ENCODE data around the gene RNF32. TPM values are rescaled to one million over a fixed set of nuclear protein-coding genes. Genes with fewer than 3 reads are reported as not detected.

Gene RNF32
- total RNA-seq, 1 experiment from 2014 or later = 1.3 TPM

DNA sequence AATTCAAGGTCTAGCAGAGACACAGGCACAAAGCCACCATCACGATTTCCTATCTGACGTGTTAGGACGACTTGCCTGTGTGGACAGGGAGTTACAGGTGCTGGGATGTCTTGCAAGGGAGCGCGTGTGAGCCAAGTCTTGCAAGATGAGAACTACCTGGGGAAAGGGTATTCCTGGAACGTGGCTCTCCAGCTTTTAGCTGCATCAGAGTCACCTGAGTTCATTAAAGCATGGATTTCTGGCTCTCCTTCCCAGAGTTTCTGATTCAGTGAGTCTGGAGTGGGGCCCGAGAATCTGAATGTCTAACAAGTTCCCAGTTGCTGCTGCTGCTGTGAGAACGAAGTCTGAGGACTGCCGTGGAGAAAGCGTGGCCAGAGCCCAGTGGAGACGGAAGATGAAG lies 30.0 kb upstream of the RNF32 start:
- H3K27ac ChIP-seq (ENCODE audit: low read length) = no peak overlapping the region
- H3K9me2 ChIP-seq (replicated peaks; ENCODE audit: insufficient read depth, low read length) = no peaks in the 10 kb centered on the region
- no peaks in the 10 kb centered on the region for H3K9me3 ChIP-seq (ENCODE audit: low read length)
- no peaks in the 10 kb centered on the region for H4K20me1 ChIP-seq (ENCODE audit: insufficient read depth, low read depth, low read length)
- no peak overlapping the region for H3K4me3 ChIP-seq (ENCODE audit: low read length)
- H3K36me3 ChIP-seq (ENCODE audit: insufficient read depth, low read length) = no peaks in the 10 kb centered on the region
- no peak overlapping the region for H3K4me2 ChIP-seq (ENCODE audit: low read depth, low read length, poor library complexity, severe bottlenecking)
- no peak overlapping the region for H2AFZ ChIP-seq (ENCODE audit: low read length)
- no peaks in the 10 kb centered on the region for H3K4me1 ChIP-seq (ENCODE audit: low read length)
- no peaks in the 10 kb centered on the region for H3K79me2 ChIP-seq (ENCODE audit: low read length)
- DNase-seq = no peak
- no peak overlapping the region for H3K9ac ChIP-seq (ENCODE audit: low read length)
- H3K27me3 ChIP-seq (ENCODE audit: low read length) = no peaks in the 10 kb centered on the region

DNA sequence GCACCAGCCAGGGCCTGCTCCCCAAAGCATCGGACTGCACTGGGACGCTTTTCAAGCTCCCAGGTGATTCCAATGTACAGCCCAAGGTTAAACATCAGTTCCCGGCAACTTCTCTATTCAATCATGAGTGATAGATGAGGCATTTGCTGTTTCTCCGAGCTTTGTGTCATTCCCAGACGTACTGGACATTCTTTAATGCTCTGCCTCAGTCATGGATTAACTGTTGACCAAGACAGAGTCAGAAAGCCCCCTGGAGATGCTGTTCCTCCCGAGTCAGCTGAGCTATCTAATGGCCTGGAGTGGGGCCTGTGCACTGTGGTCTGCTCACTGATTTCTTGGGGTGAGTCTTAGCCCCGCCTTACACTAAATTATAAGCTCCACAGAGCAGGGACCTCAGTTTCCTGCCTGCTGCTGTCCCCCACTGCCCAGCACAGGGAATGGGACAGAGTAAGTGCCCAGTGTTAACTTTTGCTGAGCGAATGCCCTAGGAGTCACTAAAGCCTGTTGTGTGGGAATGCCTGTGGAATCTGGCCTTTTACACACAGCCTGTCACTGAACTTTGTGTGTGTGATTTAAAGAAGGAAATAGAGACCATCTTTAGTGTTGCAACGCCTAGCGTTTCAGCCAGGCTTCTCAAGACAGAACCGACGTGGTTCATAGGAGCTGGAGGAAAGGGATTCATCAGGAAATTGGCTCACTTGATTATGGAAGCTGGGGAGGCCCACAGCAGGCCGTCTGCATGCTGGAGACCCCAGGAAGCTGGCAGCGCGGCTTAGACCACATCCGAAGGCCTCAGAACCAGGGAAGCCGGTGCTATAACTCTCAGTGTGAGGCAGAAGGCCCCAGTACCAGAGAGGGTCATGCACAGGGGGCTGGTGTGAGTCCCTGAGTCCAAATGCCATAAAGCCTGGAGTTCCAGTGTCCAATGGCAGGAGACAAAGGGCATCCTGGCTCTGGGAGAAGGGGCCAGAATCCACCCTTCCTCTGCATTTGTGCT lies 29.3 kb upstream of the RNF32 start:
- H3K4me1 ChIP-seq (ENCODE audit: low read length) = no peaks in the 10 kb centered on the region
- DNase-seq = no peak
- H3K4me2 ChIP-seq (ENCODE audit: low read depth, low read length, poor library complexity, severe bottlenecking) = no peak overlapping the region
- no peaks in the 10 kb centered on the region for H3K36me3 ChIP-seq (ENCODE audit: insufficient read depth, low read length)
- H4K20me1 ChIP-seq (ENCODE audit: insufficient read depth, low read depth, low read length) = no peaks in the 10 kb centered on the region
- H3K4me3 ChIP-seq (ENCODE audit: low read length) = no peak overlapping the region
- no peaks in the 10 kb centered on the region for H3K79me2 ChIP-seq (ENCODE audit: low read length)
- H3K27ac ChIP-seq (ENCODE audit: low read length) = no peak overlapping the region
- H3K9me2 ChIP-seq (replicated peaks; ENCODE audit: insufficient read depth, low read length) = no peaks in the 10 kb centered on the region
- H3K9me3 ChIP-seq (ENCODE audit: low read length) = no peaks in the 10 kb centered on the region
- no peaks in the 10 kb centered on the region for H3K27me3 ChIP-seq (ENCODE audit: low read length)
- H3K9ac ChIP-seq (ENCODE audit: low read length) = no peak overlapping the region
- no peak overlapping the region for H2AFZ ChIP-seq (ENCODE audit: low read length)

DNA sequence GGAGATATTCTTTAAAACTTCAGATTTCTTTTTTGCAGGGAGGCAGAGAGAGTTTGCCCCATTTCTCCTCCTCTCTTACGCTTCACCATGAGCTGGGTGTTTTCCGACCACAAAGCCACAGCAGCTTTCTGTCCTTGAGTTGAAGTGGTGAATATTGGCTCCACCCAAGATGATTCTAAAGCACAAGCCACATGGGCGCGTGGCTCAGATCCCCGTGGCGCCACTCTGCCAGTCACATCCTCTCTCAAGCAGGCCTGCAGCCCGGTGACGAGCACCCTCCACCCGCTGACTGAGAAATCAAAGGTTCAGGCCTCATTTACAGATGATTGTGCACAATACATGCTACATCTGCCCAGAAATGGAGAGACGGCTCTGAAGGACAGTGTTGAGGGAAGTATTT lies 27.6 kb upstream of the RNF32 start:
- Histone ChIP-seq H3K4me2 (ENCODE audit: low read depth, low read length, poor library complexity, severe bottlenecking) (no peak overlapping the region), H3K4me3 (ENCODE audit: low read length) (no peak overlapping the region), H3K9ac (ENCODE audit: low read length) (no peak overlapping the region), H4K20me1 (ENCODE audit: insufficient read depth, low read depth, low read length) (no peaks in the 10 kb centered on the region), H3K9me3 (ENCODE audit: low read length) (no peaks in the 10 kb centered on the region), H3K36me3 (ENCODE audit: insufficient read depth, low read length) (no peaks in the 10 kb centered on the region), H3K79me2 (ENCODE audit: low read length) (no peaks in the 10 kb centered on the region), H3K27ac (ENCODE audit: low read length) (no peak overlapping the region), H3K4me1 (ENCODE audit: low read length) (no peaks in the 10 kb centered on the region), H2AFZ (ENCODE audit: low read length) (no peak overlapping the region), H3K27me3 (ENCODE audit: low read length) (no peaks in the 10 kb centered on the region), H3K9me2 (replicated peaks; ENCODE audit: insufficient read depth, low read length) (no peaks in the 10 kb centered on the region)
- no peak for DNase-seq

DNA sequence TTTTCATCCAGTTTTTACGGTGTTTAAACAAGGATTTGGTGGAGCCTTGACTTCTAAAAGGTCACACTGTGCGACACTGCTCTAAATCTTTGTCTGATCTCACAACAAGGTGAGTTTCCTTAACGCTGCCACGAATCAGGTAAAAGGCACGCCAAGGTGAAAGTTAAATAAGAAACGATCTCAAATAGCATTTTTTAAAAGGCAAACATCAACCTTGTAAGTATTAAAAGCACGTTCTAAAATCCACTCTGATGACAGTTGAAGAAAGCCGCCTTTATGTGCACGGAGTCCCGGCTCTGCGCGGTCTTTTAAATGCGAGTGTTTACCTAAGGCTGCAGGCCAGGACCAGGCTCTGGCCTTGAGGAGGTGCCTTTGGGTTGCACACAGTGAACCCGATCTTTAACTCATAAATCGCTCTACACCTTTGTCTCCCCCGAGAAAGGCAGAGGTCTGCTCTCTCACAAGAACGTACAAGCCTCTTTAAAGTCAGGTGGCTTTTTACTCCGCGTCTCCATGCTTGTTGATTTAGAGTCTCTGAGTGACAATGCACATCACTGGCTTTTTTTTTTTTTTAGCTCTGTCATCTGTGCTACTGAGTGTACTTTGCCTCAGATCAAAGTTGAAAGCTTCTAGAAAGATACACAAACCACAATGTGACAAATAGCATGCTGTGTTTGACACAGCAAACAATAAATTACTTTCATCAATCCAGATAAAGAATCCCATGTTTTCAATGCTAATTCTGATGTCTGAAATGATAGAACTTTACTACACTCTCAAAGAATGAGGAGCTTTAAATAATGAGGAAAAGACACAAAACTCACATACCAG lies 25.9 kb upstream of the RNF32 start:
- H3K9me2 ChIP-seq (replicated peaks; ENCODE audit: insufficient read depth, low read length) = no peaks in the 10 kb centered on the region
- H3K79me2 ChIP-seq (ENCODE audit: low read length) = no peaks in the 10 kb centered on the region
- H3K9me3 ChIP-seq (ENCODE audit: low read length) = no peaks in the 10 kb centered on the region
- no peaks in the 10 kb centered on the region for H3K27me3 ChIP-seq (ENCODE audit: low read length)
- H3K27ac ChIP-seq (ENCODE audit: low read length) = no peak overlapping the region
- no peak overlapping the region for H3K9ac ChIP-seq (ENCODE audit: low read length)
- DNase-seq = no peak
- H3K4me1 ChIP-seq (ENCODE audit: low read length) = no peaks in the 10 kb centered on the region
- no peak overlapping the region for H3K4me2 ChIP-seq (ENCODE audit: low read depth, low read length, poor library complexity, severe bottlenecking)
- H3K4me3 ChIP-seq (ENCODE audit: low read length) = no peak overlapping the region
- no peaks in the 10 kb centered on the region for H3K36me3 ChIP-seq (ENCODE audit: insufficient read depth, low read length)
- no peak overlapping the region for H2AFZ ChIP-seq (ENCODE audit: low read length)
- no peaks in the 10 kb centered on the region for H4K20me1 ChIP-seq (ENCODE audit: insufficient read depth, low read depth, low read length)

DNA sequence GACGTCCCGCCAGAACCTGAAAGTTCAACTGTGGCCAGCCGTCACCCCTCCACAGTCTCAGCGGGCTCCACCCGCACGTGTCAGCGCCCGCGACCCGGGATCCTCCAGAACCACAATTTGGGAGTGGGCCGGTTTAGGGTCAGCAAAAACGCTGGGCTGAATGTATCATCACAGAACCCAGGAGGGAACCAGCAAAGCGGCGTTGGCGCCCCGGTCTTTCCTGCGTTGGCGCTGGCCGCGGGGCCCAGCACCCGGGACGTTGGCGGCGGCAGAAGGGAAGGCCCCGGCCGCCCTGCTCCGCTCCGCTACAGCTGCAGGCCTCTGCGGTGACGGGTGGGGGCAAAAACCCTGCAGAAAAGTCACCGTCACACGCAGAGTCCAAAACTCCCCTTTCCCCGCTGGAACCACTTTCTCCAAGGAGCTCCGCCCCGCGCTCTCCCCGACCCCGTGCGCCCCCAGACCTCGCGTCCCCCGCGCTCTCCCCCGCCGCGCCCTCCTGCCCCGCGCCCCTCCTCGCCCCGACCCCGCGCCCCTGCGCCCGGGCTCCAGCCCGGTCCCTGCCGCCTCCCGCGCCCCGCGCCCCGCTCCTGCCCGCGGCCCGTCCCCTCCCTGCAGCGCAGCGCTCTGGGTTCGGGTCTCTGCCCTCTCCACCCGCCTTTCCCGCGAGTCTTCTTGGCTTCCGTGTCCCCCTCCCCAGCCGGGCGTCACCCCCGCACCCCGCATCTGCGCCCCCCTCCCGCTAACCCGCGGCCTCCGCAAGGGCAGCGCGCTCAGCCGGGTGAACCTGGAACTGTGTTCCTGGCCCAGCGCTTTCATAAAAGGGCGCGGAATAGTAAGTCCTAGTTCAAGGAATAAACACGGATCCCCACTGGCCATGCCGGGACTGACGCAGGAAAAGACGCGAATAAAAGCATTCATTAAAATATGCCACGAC lies 24.0 kb upstream of the RNF32 start:
- H3K4me1 ChIP-seq (ENCODE audit: low read length) = no peaks in the 10 kb centered on the region
- no peak overlapping the region for H3K4me3 ChIP-seq (ENCODE audit: low read length)
- H3K9me3 ChIP-seq (ENCODE audit: low read length) = no peaks in the 10 kb centered on the region
- no peak overlapping the region for H3K4me2 ChIP-seq (ENCODE audit: low read depth, low read length, poor library complexity, severe bottlenecking)
- no peak overlapping the region for H3K9ac ChIP-seq (ENCODE audit: low read length)
- no peaks in the 10 kb centered on the region for H3K27me3 ChIP-seq (ENCODE audit: low read length)
- H2AFZ ChIP-seq (ENCODE audit: low read length) = no peak overlapping the region
- no peaks in the 10 kb centered on the region for H3K36me3 ChIP-seq (ENCODE audit: insufficient read depth, low read length)
- DNase-seq = no peak
- no peaks in the 10 kb centered on the region for H3K79me2 ChIP-seq (ENCODE audit: low read length)
- no peak overlapping the region for H3K27ac ChIP-seq (ENCODE audit: low read length)
- no peaks in the 10 kb centered on the region for H4K20me1 ChIP-seq (ENCODE audit: insufficient read depth, low read depth, low read length)
- no peaks in the 10 kb centered on the region for H3K9me2 ChIP-seq (replicated peaks; ENCODE audit: insufficient read depth, low read length)

DNA sequence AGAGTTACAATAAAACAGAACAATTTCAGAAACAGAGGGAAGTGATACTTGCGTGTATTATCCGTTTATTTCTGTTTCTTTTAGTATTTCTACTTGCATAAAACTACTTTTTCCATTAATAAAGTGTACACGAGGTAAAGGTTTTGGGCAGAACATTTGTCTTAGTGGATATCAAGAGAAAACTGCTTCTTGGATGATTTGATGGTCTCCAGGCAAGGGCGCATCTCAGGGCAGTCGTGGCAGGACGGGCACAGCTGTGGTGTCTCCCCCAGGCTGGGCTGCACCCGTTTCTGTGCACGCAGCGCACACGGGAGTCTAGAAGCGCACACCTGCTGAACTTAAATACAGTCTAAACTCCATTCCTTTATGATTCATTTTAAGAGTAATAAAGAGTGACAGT lies 23.4 kb upstream of the RNF32 start:
- no peaks in the 10 kb centered on the region for H3K79me2 ChIP-seq (ENCODE audit: low read length)
- no peaks in the 10 kb centered on the region for H3K27me3 ChIP-seq (ENCODE audit: low read length)
- H2AFZ ChIP-seq (ENCODE audit: low read length) = no peak overlapping the region
- no peaks in the 10 kb centered on the region for H3K9me3 ChIP-seq (ENCODE audit: low read length)
- DNase-seq = no peak
- H3K9me2 ChIP-seq (replicated peaks; ENCODE audit: insufficient read depth, low read length) = no peaks in the 10 kb centered on the region
- no peak overlapping the region for H3K4me2 ChIP-seq (ENCODE audit: low read depth, low read length, poor library complexity, severe bottlenecking)
- H4K20me1 ChIP-seq (ENCODE audit: insufficient read depth, low read depth, low read length) = no peaks in the 10 kb centered on the region
- no peak overlapping the region for H3K27ac ChIP-seq (ENCODE audit: low read length)
- no peaks in the 10 kb centered on the region for H3K4me1 ChIP-seq (ENCODE audit: low read length)
- H3K36me3 ChIP-seq (ENCODE audit: insufficient read depth, low read length) = no peaks in the 10 kb centered on the region
- H3K4me3 ChIP-seq (ENCODE audit: low read length) = no peak overlapping the region
- no peak overlapping the region for H3K9ac ChIP-seq (ENCODE audit: low read length)

DNA sequence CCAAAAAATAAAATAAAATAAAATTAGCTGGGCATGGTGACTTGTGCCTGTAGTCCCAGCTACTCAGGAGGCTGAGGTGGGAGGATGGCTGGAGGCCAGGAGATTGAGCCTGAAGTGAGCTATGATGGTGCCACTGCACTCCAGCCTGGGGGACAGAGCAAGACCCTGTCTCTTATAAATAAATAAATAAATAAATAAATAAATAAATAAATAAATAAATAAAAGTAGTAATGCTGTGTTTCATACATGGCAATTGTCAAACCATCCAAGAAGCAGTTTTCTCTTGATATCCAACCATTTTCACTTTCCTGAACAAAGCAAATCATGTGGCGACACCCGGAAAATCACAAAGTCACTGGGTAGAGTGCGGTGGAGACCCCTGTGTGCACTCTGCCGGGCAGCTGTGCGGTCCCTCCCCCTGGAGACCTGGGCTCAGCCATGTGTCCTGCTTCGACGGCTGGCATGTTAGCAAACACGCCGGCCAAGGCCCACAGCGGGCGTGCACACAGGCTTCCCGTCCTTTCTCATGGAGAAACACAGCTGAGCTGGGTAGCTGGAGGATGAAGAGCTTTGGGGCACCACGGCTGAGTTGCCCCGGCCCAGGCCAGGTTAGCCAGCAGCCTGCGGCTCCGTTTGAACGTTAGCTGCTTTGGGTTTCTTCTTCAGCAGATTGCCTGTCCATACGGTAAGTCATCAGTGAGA lies 22.3 kb upstream of the RNF32 start:
- Histone ChIP-seq H3K4me2 (ENCODE audit: low read depth, low read length, poor library complexity, severe bottlenecking) (no peak overlapping the region), H4K20me1 (ENCODE audit: insufficient read depth, low read depth, low read length) (no peaks in the 10 kb centered on the region), H3K9me2 (replicated peaks; ENCODE audit: insufficient read depth, low read length) (no peaks in the 10 kb centered on the region), H2AFZ (ENCODE audit: low read length) (no peak overlapping the region), H3K9me3 (ENCODE audit: low read length) (no peaks in the 10 kb centered on the region), H3K9ac (ENCODE audit: low read length) (no peak overlapping the region), H3K4me1 (ENCODE audit: low read length) (no peaks in the 10 kb centered on the region), H3K27ac (ENCODE audit: low read length) (no peak overlapping the region), H3K4me3 (ENCODE audit: low read length) (no peak overlapping the region), H3K36me3 (ENCODE audit: insufficient read depth, low read length) (no peaks in the 10 kb centered on the region), H3K27me3 (ENCODE audit: low read length) (no peaks in the 10 kb centered on the region), H3K79me2 (ENCODE audit: low read length) (no peaks in the 10 kb centered on the region)
- no peak for DNase-seq

Measured in Karpas-422 (cell line).